ENCODE data around the gene LNX1. TPM values are rescaled to one million over a fixed set of nuclear protein-coding genes. Genes with fewer than 3 reads are reported as not detected.

LNX1 gene
- total RNA-seq, 4 donors from 2014 or later = 21.7 to 47.2 (median 36.2) TPM

DNA sequence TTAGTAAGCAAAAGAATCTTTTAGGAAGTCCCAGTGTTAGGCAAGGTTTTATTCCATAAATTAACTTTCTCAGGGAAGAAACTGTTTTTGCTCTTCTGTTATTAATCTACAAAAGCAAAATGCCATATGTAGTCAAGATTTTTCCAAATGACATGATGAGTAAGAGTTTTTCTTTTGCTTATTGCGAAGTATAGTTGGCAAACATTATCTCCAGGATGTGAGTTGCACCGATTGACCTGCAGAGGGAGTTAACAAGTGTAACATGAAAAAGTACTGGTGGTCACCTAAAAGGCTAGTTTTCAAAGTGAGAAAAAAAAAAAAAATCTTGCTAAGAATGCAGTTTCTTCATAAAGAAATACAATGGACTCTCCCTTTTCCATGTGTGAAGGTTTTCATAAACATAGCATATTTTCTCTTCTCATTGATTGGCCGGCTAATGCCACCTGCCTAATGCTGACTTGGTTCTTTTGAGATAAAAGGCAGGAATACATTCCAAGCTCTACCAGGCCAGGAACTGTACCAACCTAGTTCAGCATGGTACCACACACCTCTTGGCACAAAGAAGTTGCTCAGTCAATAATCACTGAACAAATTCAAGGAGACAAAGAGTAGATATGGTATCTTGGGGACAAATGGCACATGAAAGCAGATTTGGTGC is 100.2 kb downstream of the LNX1 start:
- no peak for DNase-seq (ENCODE audit: low spot score in 2 of 2)
- no peak overlapping the region for H3K4me3 ChIP-seq
- peak overlapping the region; percentile 62 for H3K27ac ChIP-seq
- 35% methylated on average over 3 of the region's 3 CpGs for WGBS
- TF ChIP-seq, protein P1, sequence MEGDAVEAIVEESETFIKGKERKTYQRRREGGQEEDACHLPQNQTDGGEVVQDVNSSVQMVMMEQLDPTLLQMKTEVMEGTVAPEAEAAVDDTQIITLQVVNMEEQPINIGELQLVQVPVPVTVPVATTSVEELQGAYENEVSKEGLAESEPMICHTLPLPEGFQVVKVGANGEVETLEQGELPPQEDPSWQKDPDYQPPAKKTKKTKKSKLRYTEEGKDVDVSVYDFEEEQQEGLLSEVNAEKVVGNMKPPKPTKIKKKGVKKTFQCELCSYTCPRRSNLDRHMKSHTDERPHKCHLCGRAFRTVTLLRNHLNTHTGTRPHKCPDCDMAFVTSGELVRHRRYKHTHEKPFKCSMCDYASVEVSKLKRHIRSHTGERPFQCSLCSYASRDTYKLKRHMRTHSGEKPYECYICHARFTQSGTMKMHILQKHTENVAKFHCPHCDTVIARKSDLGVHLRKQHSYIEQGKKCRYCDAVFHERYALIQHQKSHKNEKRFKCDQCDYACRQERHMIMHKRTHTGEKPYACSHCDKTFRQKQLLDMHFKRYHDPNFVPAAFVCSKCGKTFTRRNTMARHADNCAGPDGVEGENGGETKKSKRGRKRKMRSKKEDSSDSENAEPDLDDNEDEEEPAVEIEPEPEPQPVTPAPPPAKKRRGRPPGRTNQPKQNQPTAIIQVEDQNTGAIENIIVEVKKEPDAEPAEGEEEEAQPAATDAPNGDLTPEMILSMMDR (IDR thresholded peaks at IDR 0.05) = peak; percentile 60 to 75
- TF ChIP-seq POLR2AphosphoS5 (IDR thresholded peaks at IDR 0.05) = no peak
- H3K9me3 ChIP-seq = no peaks in the 10 kb centered on the region
- peaks cover 5% of the 10 kb centered on the region for H3K36me3 ChIP-seq
- no peaks in the 10 kb centered on the region for H3K27me3 ChIP-seq
- peaks cover 11% of the 10 kb centered on the region for H3K4me1 ChIP-seq

DNA sequence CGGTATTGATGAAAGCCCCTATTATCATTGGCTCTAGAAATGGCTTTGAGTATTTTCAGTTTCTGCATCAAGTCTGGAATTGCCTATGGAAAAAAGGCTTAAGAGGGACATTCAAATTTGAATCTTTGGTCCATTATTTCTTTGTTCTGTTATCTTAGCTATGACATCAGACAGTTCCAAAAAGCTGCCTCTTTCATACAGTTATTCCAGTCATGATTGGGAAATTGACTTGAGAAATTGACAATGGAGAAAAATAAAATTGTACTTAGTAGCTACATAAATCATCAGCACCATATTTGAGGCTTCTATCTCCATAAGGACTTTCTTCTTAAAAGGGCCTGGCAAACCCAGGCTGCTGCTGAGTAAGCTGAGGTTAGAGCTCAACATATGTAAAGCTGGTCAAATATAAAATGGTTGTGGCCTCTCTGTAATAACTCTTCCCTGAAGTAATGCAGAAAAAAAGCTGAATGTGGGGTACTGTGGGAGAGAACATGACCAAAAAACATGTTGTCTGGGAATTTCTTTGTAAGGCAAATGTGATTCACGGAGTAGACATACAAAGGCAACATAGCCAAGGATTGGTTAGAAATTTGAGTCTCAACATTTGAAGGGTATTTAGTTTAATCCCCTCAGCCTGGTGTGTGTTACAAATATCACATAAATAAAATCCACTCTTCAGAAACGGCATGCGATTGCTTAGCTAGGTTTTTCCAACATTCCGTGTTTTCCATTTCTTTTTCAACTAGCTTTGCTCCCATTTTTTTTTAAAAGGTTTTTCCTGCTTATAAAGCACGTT is 100.9 kb downstream of the LNX1 start:
- whole genome bisulfite sequencing = 61% methylated on average over 6 of the region's 6 CpGs
- H3K36me3 ChIP-seq = no peaks in the 10 kb centered on the region
- DNase-seq (ENCODE audit: low spot score in 2 of 2) = no peak
- peaks cover 11% of the 10 kb centered on the region for H3K4me1 ChIP-seq
- no peaks in the 10 kb centered on the region for H3K27me3 ChIP-seq
- TF ChIP-seq, protein P1 (IDR thresholded peaks at IDR 0.05) = no peak
- TF ChIP-seq EP300 (IDR thresholded peaks at IDR 0.05) (no peak), POLR2AphosphoS5 (IDR thresholded peaks at IDR 0.05) (no peak), POLR2A (IDR thresholded peaks at IDR 0.05) (no peak)
- H3K9me3 ChIP-seq = no peaks in the 10 kb centered on the region
- no peak overlapping the region for H3K4me3 ChIP-seq
- H3K27ac ChIP-seq = peak overlapping the region; percentile 62

DNA sequence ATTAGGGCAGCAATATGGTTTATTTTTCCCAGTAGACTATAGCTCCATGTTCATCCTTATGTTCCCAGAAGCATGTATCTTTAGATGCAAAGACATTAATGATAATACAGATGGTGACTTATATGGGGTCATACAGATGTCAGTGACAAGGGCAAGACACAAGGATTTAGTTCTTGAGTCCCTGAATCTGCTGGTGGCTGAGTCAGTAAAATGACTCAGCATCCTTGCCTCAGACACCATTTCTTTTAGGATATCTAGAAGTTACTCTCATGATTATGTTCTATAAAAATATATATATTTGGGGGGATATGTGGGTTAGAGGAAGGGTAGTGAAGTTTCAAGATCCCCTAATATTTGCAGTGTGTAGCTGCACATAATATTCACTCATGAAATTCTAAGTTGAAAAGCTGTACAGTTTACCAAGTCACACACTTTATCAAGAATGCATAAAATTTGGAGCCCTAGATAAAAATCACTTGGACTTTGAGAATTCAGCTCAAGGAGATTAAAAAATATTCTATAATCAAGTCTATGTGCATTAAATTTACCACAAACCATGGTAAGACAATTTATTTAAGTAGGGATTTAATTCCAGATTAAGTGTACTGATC is 101.9 kb downstream of the LNX1 start:
- peaks cover 11% of the 10 kb centered on the region for H3K4me1 ChIP-seq
- no peak for TF ChIP-seq EP300 (IDR thresholded peaks at IDR 0.05)
- TF ChIP-seq POLR2A (IDR thresholded peaks at IDR 0.05) = no peak
- TF ChIP-seq POLR2AphosphoS5 (IDR thresholded peaks at IDR 0.05) = no peak
- TF ChIP-seq, protein P1 (IDR thresholded peaks at IDR 0.05) = no peak
- H3K9me3 ChIP-seq = no peaks in the 10 kb centered on the region
- H3K4me3 ChIP-seq = no peak overlapping the region
- no peaks in the 10 kb centered on the region for H3K36me3 ChIP-seq
- no peaks in the 10 kb centered on the region for H3K27me3 ChIP-seq
- H3K27ac ChIP-seq = no peak overlapping the region
- DNase-seq (ENCODE audit: low spot score in 2 of 2) = no peak

DNA sequence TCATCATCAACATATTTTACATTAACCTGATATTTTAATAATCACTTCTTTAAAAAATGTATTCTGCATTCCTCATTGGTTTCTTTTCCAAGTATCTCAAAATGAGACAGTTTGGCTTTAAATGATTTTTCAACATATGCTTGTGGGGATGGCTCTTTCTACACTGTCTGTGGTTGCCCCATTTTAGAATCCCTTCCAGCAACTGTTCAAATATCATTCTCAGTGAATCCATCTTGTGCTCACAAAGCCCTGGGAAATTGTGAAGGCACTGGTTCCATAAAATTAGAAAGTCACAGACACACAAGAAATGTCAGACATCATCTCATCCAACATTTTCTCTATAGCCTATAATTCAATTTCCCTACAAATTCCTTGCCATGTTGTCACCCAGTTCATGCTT is 103.5 kb downstream of the LNX1 start:
- TF ChIP-seq POLR2A (IDR thresholded peaks at IDR 0.05) (no peak), EP300 (IDR thresholded peaks at IDR 0.05) (no peak), POLR2AphosphoS5 (IDR thresholded peaks at IDR 0.05) (no peak)
- TF ChIP-seq, protein P1 (IDR thresholded peaks at IDR 0.05) = no peak
- Histone ChIP-seq H3K36me3 (no peaks in the 10 kb centered on the region), H3K9me3 (no peaks in the 10 kb centered on the region), H3K4me1 (peaks cover 11% of the 10 kb centered on the region), H3K4me3 (no peak overlapping the region), H3K27me3 (no peaks in the 10 kb centered on the region), H3K27ac (no peak overlapping the region)
- DNase-seq (ENCODE audit: low spot score in 2 of 2) = no peak

DNA sequence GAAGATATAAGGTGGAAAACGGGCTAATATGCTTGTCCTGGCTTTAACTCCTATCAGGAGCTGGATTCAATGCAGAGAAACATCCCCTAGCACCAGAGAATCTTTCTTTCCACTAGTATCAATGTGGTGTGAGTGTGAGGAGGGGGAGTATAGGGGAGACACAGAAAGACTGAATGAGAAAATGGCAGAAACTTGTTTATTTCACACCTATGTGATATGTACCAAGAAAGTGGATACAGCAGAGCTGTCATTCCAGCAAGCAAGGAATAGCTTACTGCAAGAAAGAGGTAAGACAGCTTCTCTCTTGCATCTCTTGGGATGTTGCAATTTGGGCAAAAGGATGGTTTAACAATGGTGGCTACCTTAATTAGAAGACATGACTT is 105.6 kb downstream of the LNX1 start:
- no peak for DNase-seq (ENCODE audit: low spot score in 2 of 2)
- Histone ChIP-seq H3K27me3 (no peaks in the 10 kb centered on the region), H3K36me3 (no peaks in the 10 kb centered on the region), H3K4me3 (no peak overlapping the region), H3K9me3 (no peaks in the 10 kb centered on the region), H3K4me1 (peaks cover 4% of the 10 kb centered on the region), H3K27ac (no peak overlapping the region)
- no peak for TF ChIP-seq POLR2AphosphoS5 (IDR thresholded peaks at IDR 0.05)
- no peak for TF ChIP-seq POLR2A (IDR thresholded peaks at IDR 0.05)
- TF ChIP-seq EP300 (IDR thresholded peaks at IDR 0.05) = no peak
- TF ChIP-seq, protein P1 (IDR thresholded peaks at IDR 0.05) = no peak
- 33% methylated on average over 1 of the region's 1 CpG for WGBS

Data from suprapubic skin (tissue), 4 donors.